Caco-2 (cell line): ENCODE results near the gene KLHL9. TPM values are rescaled to one million over a fixed set of nuclear protein-coding genes. Genes with fewer than 3 reads are reported as not detected.
"Not testable (repeated sequence)": the region's sequence is repeated elsewhere in the genome, so short reads cannot be mapped to it uniquely, and the experiment has no call there.

Source experiments
- BruUV-seq: library from RNA; stranded (reverse); fragments of 400-500 nt; replicated peaks from 2 replicates; lab custom pipeline; 2021; lab: Mats Ljungman, UMichigan
- CTCF ChIA-PET: fragments of 300-600 bp; sonication (Branson Sonifier 250); formaldehyde crosslinking; loops from one replicate; lab custom pipeline; 2022; ENCODE audit warnings: antibody characterized with exemption; lab: Charles Lee
- POLR2A ChIA-PET: fragments of 300-600 bp; sonication (Branson Sonifier 250); formaldehyde crosslinking; loops from one replicate; lab custom pipeline; 2022; ENCODE audit warnings: antibody characterized with exemption; lab: Charles Lee
- DNase-seq, 2 experiments: peaks; one replicate each; pipeline versions ENCODE4 v3.0.0 to v3.0.0-alpha.2; 2020 to 2022
- H3K27me3 ChIP-seq: replicated peaks from 2 replicates; pipeline ENCODE4 v1.6.0; 2011; ENCODE audit warnings: low read length; ENCODE audit not compliant: control insufficient read depth, insufficient read depth
- H3K36me3 ChIP-seq: 2 replicates; pipeline ENCODE4 v1.5.1; 2011; ENCODE audit warnings: low read length; ENCODE audit not compliant: control insufficient read depth, insufficient read depth
- H3K4me1 ChIP-seq: fragments of 250-450 bp; sonication (Bioruptor Pico); 2 replicates; pipeline ENCODE4 v1.5.1; 2020; ENCODE audit warnings: mild to moderate bottlenecking
- H3K4me3 ChIP-seq: 2 replicates; pipeline ENCODE4 v1.5.1; 2011; ENCODE audit warnings: low read depth, mild to moderate bottlenecking, control low read depth, low read length
- H3K9me3 ChIP-seq: fragments of 250-450 bp; sonication (Bioruptor Pico); 2 replicates; pipeline ENCODE4 v1.5.1; 2020; ENCODE audit warnings: mild to moderate bottlenecking, moderate library complexity
- H3K27ac Mint-ChIP-seq: one replicate; pipeline ENCODE4 v1.8.0; 2022; ENCODE audit warnings: mixed read lengths; ENCODE audit not compliant: unreplicated experiment
- H3K27me3 Mint-ChIP-seq: one replicate; pipeline ENCODE4 v1.8.0; 2022; ENCODE audit warnings: mixed read lengths; ENCODE audit not compliant: insufficient read depth, unreplicated experiment
- H3K36me3 Mint-ChIP-seq: one replicate; pipeline ENCODE4 v1.8.0; 2022; ENCODE audit warnings: mild to moderate bottlenecking, mixed read lengths; ENCODE audit not compliant: insufficient read depth, unreplicated experiment
- H3K4me1 Mint-ChIP-seq: one replicate; pipeline ENCODE4 v1.8.0; 2022; ENCODE audit warnings: low read depth, mixed read lengths; ENCODE audit not compliant: unreplicated experiment
- H3K4me3 Mint-ChIP-seq: one replicate; pipeline ENCODE4 v1.8.0; 2022; ENCODE audit warnings: mild to moderate bottlenecking, moderate library complexity, mixed read lengths; ENCODE audit not compliant: unreplicated experiment
- H3K9me3 Mint-ChIP-seq: one replicate; pipeline ENCODE4 v1.8.0; 2022; ENCODE audit warnings: mixed read lengths; ENCODE audit not compliant: unreplicated experiment
- CTCF ChIP-seq, 2 experiments: fragments of 200-600 bp in 1 of 2; IDR thresholded peaks; 1 replicate in 1 of 2; 2 replicates in 1 of 2; pipeline versions ENCODE4 v1.5.1 to v1.8.0; 2011 to 2022; ENCODE audit warnings: antibody characterized with exemption in 1 of 2, control low read depth in 1 of 2, inconsistent platforms in 1 of 2, low read depth in 1 of 2, low read length in 1 of 2, mild to moderate bottlenecking in 1 of 2, moderate library complexity in 1 of 2; ENCODE audit not compliant: insufficient read depth in 1 of 2, severe bottlenecking in 1 of 2, unreplicated experiment in 1 of 2
- intact Hi-C: fragments of 100-400 bp; cut with micrococcal nuclease; formaldehyde crosslinking; loops from one replicate; pipeline ENCODE4 v1.10.0; 2022; ENCODE audit not compliant: unreplicated experiment
- total RNA-seq: library from RNA; stranded (reverse); gene quantifications from 2 replicates; pipeline ENCODE4 v1.2.3, GENCODE V29; 2022

Gene KLHL9
- total RNA-seq, 1 experiment from 2014 or later, result 13.5 TPM

- Mint-ChIP-seq H3K4me1 (no peaks in the 10 kb centered on the region), H3K27ac (no peak overlapping the region), H3K27me3 (peaks cover 11% of the 10 kb centered on the region), H3K9me3 (no peaks in the 10 kb centered on the region), H3K4me3 (no peak overlapping the region), H3K36me3 (no peaks in the 10 kb centered on the region)
- Histone ChIP-seq H3K4me3 (no peak overlapping the region), H3K9me3 (no peaks in the 10 kb centered on the region), H3K36me3 (no peaks in the 10 kb centered on the region), H3K27me3 (no peaks in the 10 kb centered on the region), H3K4me1 (no peaks in the 10 kb centered on the region)
- no peak for TF ChIP-seq CTCF (IDR thresholded peaks at IDR 0.05; ENCODE audit: insufficient read depth in 1 of 2, low read depth in 1 of 2, low read length in 1 of 2, severe bottlenecking in 1 of 2, unreplicated experiment in 1 of 2)
- no TSS peak for BruUV-seq
- intact Hi-C loops, result no loop called here
- POLR2A ChIA-PET, result no interaction called here
- DNase-seq, result peak in 1 of 2 experiments; percentile 20
- CTCF ChIA-PET, result no interaction called here
Measured at GRCh38 chr9:21381448-21382339, 46.5 kb upstream of the KLHL9 start.

- H3K4me3 Mint-ChIP-seq, H3K27me3 Mint-ChIP-seq, BruUV-seq, H3K36me3 Mint-ChIP-seq, H3K36me3 ChIP-seq, H3K9me3 ChIP-seq, H3K27ac Mint-ChIP-seq, POLR2A ChIA-PET, H3K27me3 ChIP-seq, H3K4me3 ChIP-seq, H3K4me1 ChIP-seq, intact Hi-C loops, H3K4me1 Mint-ChIP-seq, DNase-seq, CTCF ChIA-PET, H3K9me3 Mint-ChIP-seq: not testable (repeated sequence)
Measured at GRCh38 chr9:21371467-21371866, 36.3 kb upstream of the KLHL9 start.

GRCh38 chr9:21367957-21368356, 32.8 kb upstream of the KLHL9 start, which contains the start of gene IFNA13:
TSS of gene IFNA13 (minus strand) at chr9:21368057. CDS start at chr9:21368010, 47 bp downstream.
- no peak for DNase-seq
- no peak within 1 kb of the TSS for H3K27ac Mint-ChIP-seq
- no peak for TF ChIP-seq CTCF (IDR thresholded peaks at IDR 0.05; ENCODE audit: insufficient read depth in 1 of 2, low read depth in 1 of 2, low read length in 1 of 2, severe bottlenecking in 1 of 2, unreplicated experiment in 1 of 2)
- no TSS peak for BruUV-seq
- no peaks in the 10 kb centered on the region for H3K36me3 Mint-ChIP-seq
- no peaks in the 10 kb centered on the region for H3K4me1 ChIP-seq
- no peak within 1 kb of the TSS for H3K4me3 Mint-ChIP-seq
- no peaks in the 10 kb centered on the region; the same call in 1 of the 2 replicates for H3K27me3 ChIP-seq
- H3K9me3 ChIP-seq, result no peaks in the 10 kb centered on the region
- no peaks in the 10 kb centered on the region for H3K9me3 Mint-ChIP-seq
- intact Hi-C loops, result no loop called here
- CTCF ChIA-PET, result no interaction called here
- no peak within 1 kb of the TSS for H3K4me3 ChIP-seq
- POLR2A ChIA-PET, result no interaction called here
- H3K4me1 Mint-ChIP-seq, result peaks cover 6% of the 10 kb centered on the region
- H3K36me3 ChIP-seq, result no peaks in the 10 kb centered on the region
- peaks cover 3% of the 10 kb centered on the region for H3K27me3 Mint-ChIP-seq

GRCh38 chr9:21367169-21367568, 32.0 kb upstream of the KLHL9 start:
- H3K27me3 ChIP-seq, BruUV-seq, H3K9me3 Mint-ChIP-seq, H3K36me3 ChIP-seq, intact Hi-C loops, H3K9me3 ChIP-seq, H3K27ac Mint-ChIP-seq, DNase-seq, H3K36me3 Mint-ChIP-seq, H3K27me3 Mint-ChIP-seq, H3K4me3 Mint-ChIP-seq, H3K4me3 ChIP-seq, POLR2A ChIA-PET, H3K4me1 ChIP-seq, CTCF ChIA-PET, H3K4me1 Mint-ChIP-seq: not testable (repeated sequence)
